GM21515 (cell line): ENCODE data around the gene QDPR.

ENCODE experiments used
- ATAC-seq: cut with Tn5 transposase; IDR thresholded peaks from one replicate; pipeline ENCODE4 v1.9.1; 2021; ENCODE audit not compliant: unreplicated experiment

QDPR gene

GRCh38 chr4:17528551-17529165, 16.8 kb upstream of the QDPR start:
- no peak for ATAC-seq

DNA sequence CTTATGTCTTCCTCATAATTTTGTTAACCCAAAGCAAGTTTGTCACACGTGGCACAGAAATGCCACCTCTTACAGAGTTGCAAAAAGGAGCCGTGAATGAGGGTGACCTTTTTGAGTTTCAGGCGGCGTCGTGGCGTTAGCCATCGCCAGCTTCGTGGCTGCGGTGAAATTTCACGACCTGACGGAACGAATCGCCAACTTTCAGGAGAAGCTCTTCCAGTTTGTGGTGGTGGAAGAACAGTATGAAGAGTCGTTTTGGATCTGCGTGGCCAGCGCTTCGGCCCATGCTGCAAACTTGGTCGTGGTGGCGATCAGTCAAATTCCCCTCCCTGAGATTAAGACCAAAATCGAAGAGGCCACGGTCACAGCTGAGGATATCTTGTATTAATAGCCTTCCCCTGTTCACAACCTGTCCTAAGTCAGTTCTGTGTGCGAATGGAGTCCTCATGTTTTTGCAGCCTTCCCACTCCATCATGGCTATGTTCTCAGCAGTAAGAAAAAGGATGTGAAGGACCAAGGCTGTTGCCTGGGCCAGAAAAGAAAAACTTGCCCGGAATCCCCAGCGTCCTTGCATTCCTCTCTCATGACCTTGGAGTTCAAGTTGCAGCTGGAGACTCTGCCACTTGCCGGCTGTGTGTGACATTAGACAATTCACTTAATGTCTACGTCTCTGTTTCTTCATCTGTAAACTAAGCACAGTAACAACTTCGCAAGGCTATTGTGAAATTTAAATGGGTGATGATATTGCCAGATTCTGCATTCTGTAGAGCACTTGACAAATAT, 15.0 kb upstream of the QDPR start:
- no peak for ATAC-seq

DNA sequence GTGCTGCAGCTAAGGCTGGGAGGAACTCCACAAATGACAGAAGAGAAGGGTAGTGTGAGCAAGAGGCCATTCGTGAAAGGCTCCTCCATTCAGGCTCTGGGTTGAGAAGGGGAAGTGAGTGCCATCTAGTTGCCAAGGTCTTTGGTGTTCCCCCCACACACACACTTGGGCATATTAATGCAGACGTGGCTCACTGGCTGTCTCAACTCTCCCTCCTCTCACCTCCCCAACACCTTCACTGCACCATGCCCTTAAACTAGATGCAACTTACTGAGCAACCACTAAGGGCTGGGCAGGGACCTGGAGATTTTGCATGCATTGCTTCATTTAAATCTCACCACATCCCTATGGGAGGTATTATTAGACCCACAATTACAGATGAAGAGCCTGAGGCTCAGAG, 11.8 kb upstream of the QDPR start:
- no peak for ATAC-seq

DNA sequence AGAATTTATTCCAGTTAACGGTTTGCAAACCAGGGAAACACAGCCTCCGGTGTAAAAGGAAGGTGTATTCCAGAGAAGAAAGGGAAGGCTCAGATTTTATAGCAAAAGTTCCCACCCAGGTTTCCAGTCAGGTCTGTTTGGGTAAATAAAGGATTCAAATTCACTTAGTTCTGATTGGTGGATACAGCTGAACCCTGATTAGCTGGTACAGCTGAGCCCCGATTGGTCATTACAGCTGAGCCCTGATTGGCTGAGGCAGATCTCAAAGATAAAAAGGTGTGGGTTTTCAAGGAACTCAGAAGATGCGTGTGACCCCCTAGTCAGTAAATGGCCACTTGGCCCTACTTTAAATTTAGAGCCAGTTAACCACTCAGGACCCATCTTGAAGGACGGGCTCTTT, 9.7 kb upstream of the QDPR start:
- no peak for ATAC-seq

DNA sequence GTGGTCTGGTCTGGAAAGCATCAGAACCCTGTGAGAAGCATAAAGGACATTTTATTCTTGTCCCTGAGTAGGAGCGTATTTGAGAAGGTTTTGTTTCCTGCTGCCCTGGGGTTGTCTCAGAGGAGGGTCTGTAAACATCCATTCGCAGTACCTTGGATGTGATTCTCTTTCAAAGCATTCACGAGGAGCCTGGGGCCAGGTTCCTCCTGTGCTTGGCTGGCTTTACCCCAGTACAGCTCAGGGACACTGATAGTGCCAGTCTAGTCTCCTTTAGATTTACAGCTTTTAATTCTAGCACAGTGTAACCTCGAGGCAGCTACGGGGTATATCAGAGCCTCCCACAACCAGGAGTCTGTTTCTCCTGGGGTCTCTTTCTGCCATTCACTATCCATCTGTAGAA, 5.8 kb upstream of the QDPR start:
- no peak for ATAC-seq

DNA sequence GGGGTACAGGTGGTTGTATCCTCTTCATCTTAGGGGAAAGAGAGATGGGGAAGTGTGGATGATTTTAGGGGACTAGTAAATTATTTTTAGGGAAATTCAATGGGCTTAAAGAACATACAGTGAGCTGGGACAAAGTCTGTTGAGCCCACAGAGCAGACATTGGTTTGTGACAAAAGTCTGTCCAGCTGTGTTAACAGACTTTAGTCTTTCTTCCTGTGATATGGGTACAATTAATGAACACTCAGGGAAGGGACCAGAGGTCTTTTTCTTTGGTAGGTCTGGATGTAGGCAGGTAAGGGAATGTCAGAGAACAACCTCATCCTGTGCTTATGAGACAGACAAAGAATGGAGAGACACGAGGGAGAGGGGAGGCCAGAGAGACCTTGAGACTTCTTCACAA, 5.1 kb upstream of the QDPR start:
- ATAC-seq, result no peak

GRCh38 chr4:17515445-17516407, 3.8 kb upstream of the QDPR start:
- ATAC-seq, result no peak

DNA sequence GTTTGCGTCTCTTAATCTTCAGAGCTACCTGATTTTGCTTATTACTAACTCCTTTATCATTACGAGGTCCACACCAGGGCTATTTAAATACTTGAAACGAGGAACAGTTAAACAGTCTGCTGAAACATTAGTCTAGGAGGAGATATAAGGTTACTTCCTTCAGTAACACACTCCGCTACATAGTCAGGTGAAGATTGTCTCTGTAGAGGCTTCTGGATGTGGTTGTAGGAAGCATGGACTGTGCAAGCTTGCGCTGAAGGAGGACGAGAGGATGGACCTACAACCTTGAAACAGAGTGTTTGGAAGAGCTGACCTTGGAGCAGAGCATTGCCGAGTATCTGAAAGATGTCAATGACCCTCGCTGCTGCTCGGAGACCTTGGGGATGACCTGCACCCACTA, 3.0 kb upstream of the QDPR start, which contains the start of gene CLRN2:
Gene CLRN2, plus strand, starts transcription at position 301 of the 400 bp plus-strand sequence. CDS start 102 bp downstream, outside the sequence.
- no peak for ATAC-seq

GRCh38 chr4:17512973-17513665, 1.2 kb upstream of the QDPR start:
- no peak for ATAC-seq

- ATAC-seq, result peak; percentile 61
Measured at GRCh38 chr4:17511509-17511949, 361 bp downstream of the QDPR start.

GRCh38 chr4:17511051-17511450, 839 bp downstream of the QDPR start:
- ATAC-seq, result no peak

GRCh38 chr4:17510582-17510981, 1.3 kb downstream of the QDPR start:
- ATAC-seq, result no peak

- ATAC-seq, result no peak
Measured at GRCh38 chr4:17504081-17504480, 7.8 kb downstream of the QDPR start.

- ATAC-seq, result no peak
Measured at GRCh38 chr4:17502756-17503155, 9.1 kb downstream of the QDPR start.

DNA sequence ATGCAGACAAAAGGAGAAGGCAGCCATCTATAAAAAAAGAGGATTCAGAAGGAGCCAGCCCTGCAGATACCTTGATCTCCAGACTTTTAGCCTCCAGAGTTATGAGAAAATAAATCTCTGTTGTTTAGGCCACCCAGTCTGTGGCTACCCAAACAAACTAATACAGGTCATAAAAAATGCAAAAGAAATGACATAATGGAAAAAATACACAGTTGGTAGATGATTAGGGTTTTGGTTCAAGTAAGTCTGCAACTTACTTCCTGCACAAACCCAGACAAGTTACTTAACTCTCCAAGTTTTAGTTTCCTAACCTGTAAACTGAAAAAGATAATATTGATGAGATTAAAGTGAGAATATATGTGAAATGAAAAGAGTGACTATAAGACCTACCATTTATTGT, 11.3 kb downstream of the QDPR start:
- ATAC-seq, result no peak

DNA sequence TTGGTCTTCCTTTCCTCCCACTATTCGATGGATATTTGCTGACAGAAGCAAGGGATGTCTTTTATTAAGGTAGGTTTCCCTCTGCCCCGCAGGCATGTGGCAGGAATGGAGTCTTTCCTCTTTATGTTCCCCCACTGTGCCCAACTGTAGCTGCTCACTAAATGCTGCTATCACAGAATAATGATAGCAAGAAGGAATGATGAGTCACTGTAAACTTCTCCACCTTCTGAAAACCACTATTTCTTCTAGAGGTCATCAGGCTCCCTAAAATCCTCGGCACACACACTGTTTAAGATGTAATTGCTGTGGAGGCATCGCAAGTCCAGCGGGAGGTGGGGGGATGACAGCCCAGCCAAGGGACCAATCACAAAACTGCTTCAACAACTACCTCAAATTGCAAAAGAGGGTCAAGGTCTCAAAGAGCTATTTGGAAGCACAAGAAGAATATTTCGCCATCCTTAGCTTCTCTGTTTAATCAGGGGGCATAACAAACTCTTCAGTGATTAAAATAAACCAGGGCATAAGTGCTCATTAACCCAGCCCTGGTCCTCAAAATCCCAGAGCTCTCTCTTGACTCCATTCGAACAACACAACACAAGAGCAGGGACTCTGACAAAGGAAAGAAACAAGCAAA, 13.9 kb downstream of the QDPR start:
- ATAC-seq, result no peak

DNA sequence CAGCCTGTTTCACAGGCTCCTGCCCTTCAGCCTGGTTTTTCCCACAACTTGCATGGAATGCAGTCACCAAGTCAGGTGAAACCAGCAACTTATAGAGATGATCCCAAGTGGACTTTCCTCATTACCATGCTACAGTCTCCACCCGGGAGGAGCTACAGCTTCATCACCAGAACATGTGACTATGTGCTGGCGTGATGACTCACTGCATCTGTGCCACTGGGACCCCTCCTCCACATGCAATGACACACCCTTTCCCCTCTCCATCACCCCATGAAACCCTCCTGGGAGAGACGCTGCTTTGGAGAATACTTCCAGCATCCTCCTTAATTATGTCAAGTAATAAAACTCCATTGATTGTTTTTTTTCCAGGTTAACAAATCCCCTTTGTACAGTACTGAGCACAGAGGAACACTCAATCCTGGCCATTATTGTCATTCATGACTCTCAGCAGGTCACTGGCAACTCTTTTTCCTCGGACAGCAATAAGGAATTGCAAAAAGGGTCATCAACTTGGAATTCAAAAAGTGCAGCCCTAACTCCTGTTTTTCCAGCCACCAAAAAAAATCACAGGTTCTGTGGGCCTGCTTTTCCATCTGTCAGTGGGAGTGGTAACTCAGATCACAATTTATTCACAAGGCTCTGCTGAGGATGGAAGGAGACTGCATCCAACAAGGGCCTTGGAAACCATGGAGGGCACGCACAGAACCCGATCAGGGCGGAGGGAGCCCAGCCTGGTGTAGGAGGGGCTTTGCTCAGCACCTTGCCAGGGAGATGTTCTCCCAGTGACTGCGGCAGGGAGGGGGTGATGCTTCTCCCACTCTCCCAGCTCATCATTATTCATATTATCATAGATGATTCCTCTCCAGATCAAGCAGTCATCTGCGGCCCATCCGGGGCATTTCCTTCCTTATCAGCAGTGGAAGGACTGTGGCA, 17.4 kb downstream of the QDPR start:
- no peak for ATAC-seq

- no peak for ATAC-seq
Measured at GRCh38 chr4:17493619-17494018, 18.3 kb downstream of the QDPR start.

GRCh38 chr4:17492876-17493275, 19.0 kb downstream of the QDPR start:
- ATAC-seq, result no peak
